Stimulated activated naive B cell treated with anti-CD40 and anti-IgM and Interleukin-4, amounts not matched to agents 10 μg/mL and 1 μg/mL and 100 μg/mL, for 72 hours (primary cell): ENCODE data around the gene MUC20.
A peak's percentile ranks its signal among the peaks of the same experiment; 100 is the strongest.
"Not testable (repeated sequence)": the region's sequence is repeated elsewhere in the genome, so short reads cannot be mapped to it uniquely, and the experiment has no call there.

Experiments
- ATAC-seq, 2 donors: fragments of 150-1000 bp; cut with Tn5 transposase; replicated peaks; 2 replicates each; pipeline ENCODE4 v1.10.0; 2021; ENCODE audit warnings: moderate library complexity in 1 of 2
- DNase-seq: peaks from one replicate; pipeline ENCODE4 v3.0.0; 2021
- H3K27ac Mint-ChIP-seq: one replicate; pipeline ENCODE4 v1.8.0; 2022; ENCODE audit warnings: mild to moderate bottlenecking, mixed read lengths
- H3K27me3 Mint-ChIP-seq, 2 donors: one replicate each; pipeline ENCODE4 v1.8.0; 2022; ENCODE audit warnings: mixed read lengths in 2 of 2
- H3K36me3 Mint-ChIP-seq, 2 donors: one replicate each; pipeline ENCODE4 v1.8.0; 2022; ENCODE audit warnings: mixed read lengths in 2 of 2, mild to moderate bottlenecking in 1 of 2
- H3K4me1 Mint-ChIP-seq, 2 donors: one replicate each; pipeline ENCODE4 v1.8.0; 2022; ENCODE audit warnings: mixed read lengths in 2 of 2, mild to moderate bottlenecking in 1 of 2
- H3K4me3 Mint-ChIP-seq, 2 donors: one replicate each; pipeline ENCODE4 v1.8.0; 2022; ENCODE audit warnings: mild to moderate bottlenecking in 2 of 2, mixed read lengths in 2 of 2, moderate library complexity in 1 of 2
- H3K9me3 Mint-ChIP-seq, 2 donors: one replicate each; pipeline ENCODE4 v1.8.0; 2022; ENCODE audit warnings: mixed read lengths in 2 of 2, mild to moderate bottlenecking in 1 of 2

MUC20 gene

GRCh38 chr3:195727606-195728195, 6.9 kb downstream of the MUC20 start:
- DNase-seq (no peak), ATAC-seq (no peak)
- no peaks in the 10 kb centered on the region for H3K4me1 Mint-ChIP-seq
- H3K27ac Mint-ChIP-seq: no peak overlapping the region
- no peak overlapping the region for H3K4me3 Mint-ChIP-seq
- peaks cover 4 to 10% of the 10 kb centered on the region in 2 donors for H3K27me3 Mint-ChIP-seq
- no peaks in the 10 kb centered on the region for H3K9me3 Mint-ChIP-seq
- peaks cover 5 to 16% of the 10 kb centered on the region in 2 donors for H3K36me3 Mint-ChIP-seq

- H3K36me3 Mint-ChIP-seq: peaks cover 10 to 16% of the 10 kb centered on the region in 2 donors
- not testable (repeated sequence) for H3K27ac Mint-ChIP-seq, ATAC-seq, H3K4me3 Mint-ChIP-seq, H3K4me1 Mint-ChIP-seq, H3K27me3 Mint-ChIP-seq, DNase-seq, H3K9me3 Mint-ChIP-seq
Measured at GRCh38 chr3:195728789-195729188, 8.0 kb downstream of the MUC20 start.

- no peaks in the 10 kb centered on the region for H3K9me3 Mint-ChIP-seq
- H3K4me1 Mint-ChIP-seq: no peaks in the 10 kb centered on the region
- no peak overlapping the region for H3K27ac Mint-ChIP-seq
- DNase-seq (no peak), ATAC-seq (no peak)
- peaks cover 10 to 16% of the 10 kb centered on the region in 2 donors for H3K36me3 Mint-ChIP-seq
- peaks cover 4 to 10% of the 10 kb centered on the region in 2 donors for H3K27me3 Mint-ChIP-seq
- no peak overlapping the region for H3K4me3 Mint-ChIP-seq
Measured at GRCh38 chr3:195729476-195730251, 8.9 kb downstream of the MUC20 start.

- ATAC-seq (no peak), DNase-seq (no peak)
- no peak overlapping the region for H3K27ac Mint-ChIP-seq
- no peak overlapping the region for H3K4me3 Mint-ChIP-seq
- peaks cover 16 to 24% of the 10 kb centered on the region in 2 donors for H3K36me3 Mint-ChIP-seq
- no peaks in the 10 kb centered on the region for H3K9me3 Mint-ChIP-seq
- no peaks in the 10 kb centered on the region for H3K4me1 Mint-ChIP-seq
- H3K27me3 Mint-ChIP-seq: peaks cover 0 to 1% of the 10 kb centered on the region in 2 donors
Measured at GRCh38 chr3:195731356-195731905, 10.7 kb downstream of the MUC20 start.

- DNase-seq (no peak), ATAC-seq (no peak)
- H3K36me3 Mint-ChIP-seq: peaks cover 19 to 28% of the 10 kb centered on the region in 2 donors
- H3K4me3 Mint-ChIP-seq: no peak overlapping the region
- H3K4me1 Mint-ChIP-seq: no peaks in the 10 kb centered on the region
- no peaks in the 10 kb centered on the region for H3K9me3 Mint-ChIP-seq
- no peak overlapping the region for H3K27ac Mint-ChIP-seq
- no peaks in the 10 kb centered on the region for H3K27me3 Mint-ChIP-seq
Measured at GRCh38 chr3:195732940-195733339, 12.2 kb downstream of the MUC20 start.

GRCh38 chr3:195735036-195735695, 14.4 kb downstream of the MUC20 start:
- no peak overlapping the region for H3K4me3 Mint-ChIP-seq
- peaks cover 19% of the 10 kb centered on the region in 2 donors for H3K36me3 Mint-ChIP-seq
- no peaks in the 10 kb centered on the region for H3K27me3 Mint-ChIP-seq
- no peak for DNase-seq
- H3K9me3 Mint-ChIP-seq: no peaks in the 10 kb centered on the region
- no peaks in the 10 kb centered on the region for H3K4me1 Mint-ChIP-seq
- no peak for ATAC-seq
- H3K27ac Mint-ChIP-seq: no peak overlapping the region

GRCh38 chr3:195736866-195737490, 16.2 kb downstream of the MUC20 start:
- ATAC-seq (no peak), DNase-seq (no peak)
- no peaks in the 10 kb centered on the region for H3K27me3 Mint-ChIP-seq
- H3K9me3 Mint-ChIP-seq: no peaks in the 10 kb centered on the region
- H3K36me3 Mint-ChIP-seq: peaks cover 12 to 17% of the 10 kb centered on the region in 2 donors
- no peak overlapping the region for H3K4me3 Mint-ChIP-seq
- H3K27ac Mint-ChIP-seq: no peak overlapping the region
- no peaks in the 10 kb centered on the region for H3K4me1 Mint-ChIP-seq

- H3K4me3 Mint-ChIP-seq, H3K4me1 Mint-ChIP-seq, DNase-seq, H3K27ac Mint-ChIP-seq, ATAC-seq, H3K9me3 Mint-ChIP-seq, H3K27me3 Mint-ChIP-seq: not testable (repeated sequence)
- peaks cover 12 to 14% of the 10 kb centered on the region in 2 donors for H3K36me3 Mint-ChIP-seq
Measured at GRCh38 chr3:195737782-195738181, 17.0 kb downstream of the MUC20 start.

- Mint-ChIP-seq H3K27me3 (no peaks in the 10 kb centered on the region), H3K9me3 (no peaks in the 10 kb centered on the region), H3K4me3 (no peak overlapping the region), H3K36me3 (peaks cover 10 to 12% of the 10 kb centered on the region in 2 donors), H3K27ac (no peak overlapping the region), H3K4me1 (no peaks in the 10 kb centered on the region)
- ATAC-seq (no peak), DNase-seq (no peak)
Measured at GRCh38 chr3:195738274-195739044, 17.7 kb downstream of the MUC20 start.

GRCh38 chr3:195739561-195740111, 18.9 kb downstream of the MUC20 start:
- Mint-ChIP-seq H3K4me3 (no peak overlapping the region), H3K27ac (no peak overlapping the region), H3K27me3 (no peaks in the 10 kb centered on the region), H3K4me1 (no peaks in the 10 kb centered on the region), H3K36me3 (peaks cover 10 to 12% of the 10 kb centered on the region in 2 donors), H3K9me3 (no peaks in the 10 kb centered on the region)
- DNase-seq: no peak
- ATAC-seq: no peak

- DNase-seq: no peak
- Mint-ChIP-seq H3K27me3 (peaks cover 12 to 15% of the 10 kb centered on the region in 2 donors), H3K4me1 (peaks cover 7 to 20% of the 10 kb centered on the region in 2 donors), H3K4me3 (no peak overlapping the region), H3K9me3 (peaks cover 0 to 4% of the 10 kb centered on the region in 2 donors), H3K36me3 (peaks cover 3 to 6% of the 10 kb centered on the region in 2 donors), H3K27ac (no peak overlapping the region)
- no peak for ATAC-seq
Measured at GRCh38 chr3:195744437-195744836, 23.7 kb downstream of the MUC20 start.

GRCh38 chr3:195746346-195746745, 25.6 kb downstream of the MUC20 start:
- H3K4me1 Mint-ChIP-seq: peaks cover 7 to 20% of the 10 kb centered on the region in 2 donors
- no peak overlapping the region for H3K4me3 Mint-ChIP-seq
- no peak overlapping the region for H3K27ac Mint-ChIP-seq
- peaks cover 3 to 6% of the 10 kb centered on the region in 2 donors for H3K36me3 Mint-ChIP-seq
- DNase-seq (no peak), ATAC-seq (no peak)
- peaks cover 0 to 4% of the 10 kb centered on the region in 2 donors for H3K9me3 Mint-ChIP-seq
- peaks cover 18% of the 10 kb centered on the region in 2 donors for H3K27me3 Mint-ChIP-seq

GRCh38 chr3:195746751-195747150, 26.0 kb downstream of the MUC20 start:
- H3K27me3 Mint-ChIP-seq: peaks cover 18% of the 10 kb centered on the region in 2 donors
- no peak for DNase-seq
- peak overlapping the region; percentile 65 for H3K27ac Mint-ChIP-seq
- H3K9me3 Mint-ChIP-seq: peaks cover 0 to 4% of the 10 kb centered on the region in 2 donors
- ATAC-seq: no peak
- peaks cover 3 to 6% of the 10 kb centered on the region in 2 donors for H3K36me3 Mint-ChIP-seq
- H3K4me3 Mint-ChIP-seq: no peak overlapping the region
- H3K4me1 Mint-ChIP-seq: peaks cover 7 to 20% of the 10 kb centered on the region in 2 donors
